ENCODE data around the gene JAGN1. TPM values are rescaled to one million over a fixed set of nuclear protein-coding genes. Genes with fewer than 3 reads are reported as not detected.

JAGN1 gene
- total RNA-seq, 1 donor from 2014 or later = 35.5 TPM

DNA sequence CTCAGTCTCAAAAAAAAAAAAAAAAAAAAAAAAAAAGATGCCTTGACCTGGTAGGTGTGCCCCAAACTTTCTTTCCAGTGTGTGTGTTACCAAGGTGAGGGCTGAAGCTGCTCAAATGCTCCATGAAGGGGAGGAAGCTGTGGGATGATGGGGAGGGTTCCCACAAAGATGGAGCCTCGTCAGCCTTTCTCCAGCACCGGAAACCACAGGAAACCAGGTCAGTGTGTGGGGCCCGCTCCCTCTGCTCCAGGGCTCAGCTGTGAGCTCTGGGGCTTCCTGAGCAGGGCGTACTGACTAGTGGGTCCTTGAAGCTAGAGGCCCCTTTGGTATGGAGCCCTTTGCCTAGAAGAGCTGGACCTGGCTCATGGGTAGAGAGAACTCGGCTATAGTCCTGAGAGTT lies 11.6 kb downstream of the JAGN1 start:
- no peak for FAIRE-seq
- H3K27me3 ChIP-seq (ENCODE audit: control insufficient read depth, insufficient read depth, low read length) = no peaks in the 10 kb centered on the region
- no peak for TF ChIP-seq CTCF (IDR thresholded peaks at IDR 0.05; ENCODE audit: insufficient read depth, low read length, severe bottlenecking)

DNA sequence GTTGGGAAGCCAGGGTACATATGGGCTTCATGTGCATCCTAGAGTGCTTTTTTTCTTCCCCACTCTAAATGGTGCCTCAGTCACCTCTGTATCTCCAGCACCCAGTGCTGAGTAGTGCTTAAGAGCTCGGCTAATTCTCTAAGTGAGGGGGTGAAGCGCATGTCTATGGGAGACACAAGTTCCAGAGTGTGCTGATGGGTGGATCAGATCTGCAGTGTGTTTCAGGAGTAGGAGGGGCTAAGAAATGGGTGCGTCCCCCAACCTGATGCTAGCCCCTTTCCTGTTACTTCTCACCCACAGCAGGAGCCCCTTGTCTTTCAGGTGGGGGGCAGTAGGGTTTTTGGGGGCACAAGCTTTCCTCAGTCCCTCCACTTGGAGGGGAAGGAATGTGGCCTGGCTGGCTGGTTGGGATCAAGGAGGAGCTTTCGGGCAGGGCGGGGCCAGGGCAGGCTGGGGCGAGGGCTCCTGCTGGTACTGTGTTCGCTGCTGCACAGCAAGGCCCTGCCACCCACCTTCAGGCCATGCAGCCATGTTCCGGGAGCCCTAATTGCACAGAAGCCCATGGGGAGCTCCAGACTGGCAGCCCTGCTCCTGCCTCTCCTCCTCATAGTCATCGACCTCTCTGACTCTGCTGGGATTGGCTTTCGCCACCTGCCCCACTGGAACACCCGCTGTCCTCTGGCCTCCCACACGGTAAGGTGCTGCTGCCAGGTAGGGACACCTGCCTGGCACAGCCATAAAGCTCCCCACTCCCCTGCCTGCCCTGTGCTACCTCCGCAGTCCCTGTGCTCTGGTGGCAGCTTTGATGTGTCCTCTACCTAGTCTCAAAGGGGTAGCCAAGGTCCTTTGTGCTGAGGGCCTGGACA lies 12.2 kb downstream of the JAGN1 start, which contains the start of gene IL17RE:
TSS of gene IL17RE (plus strand) at position 477 of the 866 bp plus-strand sequence. CDS start at position 562, 85 bp downstream.
- H3K27me3 ChIP-seq (ENCODE audit: control insufficient read depth, insufficient read depth, low read length) = no peaks in the 10 kb centered on the region
- DNase-seq (ENCODE audit: low read depth) (peak; percentile 50), FAIRE-seq (no peak)
- H3K4me3 ChIP-seq (ENCODE audit: low read depth, low read length) = peak within 1 kb of the TSS; percentile 52
- TF ChIP-seq CTCF (IDR thresholded peaks at IDR 0.05; ENCODE audit: insufficient read depth, low read length, severe bottlenecking) = no peak
- H3K36me3 ChIP-seq (ENCODE audit: control insufficient read depth, insufficient read depth, low read length) = peaks cover 8% of the 10 kb centered on the region

More for the DNA sequence above, 11.6 kb downstream of the JAGN1 start:
- peaks cover 8% of the 10 kb centered on the region for H3K36me3 ChIP-seq (ENCODE audit: control insufficient read depth, insufficient read depth, low read length)
- no peak overlapping the region for H3K4me3 ChIP-seq (ENCODE audit: low read depth, low read length)
- DNase-seq (ENCODE audit: low read depth) = no peak

DNA sequence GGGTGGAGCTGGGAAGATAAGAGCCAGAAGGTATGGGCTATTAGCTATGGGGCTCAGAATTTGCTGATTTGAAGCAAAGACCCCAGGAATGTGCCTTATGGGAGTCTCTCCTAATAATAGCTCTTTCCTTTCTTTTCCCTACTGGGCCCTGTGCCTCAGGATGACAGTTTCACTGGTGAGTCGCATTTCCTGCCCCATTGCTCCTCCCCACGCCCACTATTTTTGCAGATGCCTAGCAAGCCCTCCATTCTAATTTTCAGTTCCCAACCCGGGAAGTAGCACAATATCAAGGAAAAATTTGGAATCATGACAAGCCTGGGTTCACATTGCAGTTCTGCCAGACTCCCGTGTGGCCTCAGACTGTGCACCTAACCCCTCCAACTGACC lies 12.8 kb downstream of the JAGN1 start:
- FAIRE-seq (no peak), DNase-seq (ENCODE audit: low read depth) (peak; percentile 48)
- Histone ChIP-seq H3K36me3 (ENCODE audit: control insufficient read depth, insufficient read depth, low read length) (peaks cover 10% of the 10 kb centered on the region), H3K27me3 (ENCODE audit: control insufficient read depth, insufficient read depth, low read length) (no peaks in the 10 kb centered on the region), H3K4me3 (ENCODE audit: low read depth, low read length) (peak overlapping the region; percentile 52)
- TF ChIP-seq CTCF (IDR thresholded peaks at IDR 0.05; ENCODE audit: insufficient read depth, low read length, severe bottlenecking) = no peak

DNA sequence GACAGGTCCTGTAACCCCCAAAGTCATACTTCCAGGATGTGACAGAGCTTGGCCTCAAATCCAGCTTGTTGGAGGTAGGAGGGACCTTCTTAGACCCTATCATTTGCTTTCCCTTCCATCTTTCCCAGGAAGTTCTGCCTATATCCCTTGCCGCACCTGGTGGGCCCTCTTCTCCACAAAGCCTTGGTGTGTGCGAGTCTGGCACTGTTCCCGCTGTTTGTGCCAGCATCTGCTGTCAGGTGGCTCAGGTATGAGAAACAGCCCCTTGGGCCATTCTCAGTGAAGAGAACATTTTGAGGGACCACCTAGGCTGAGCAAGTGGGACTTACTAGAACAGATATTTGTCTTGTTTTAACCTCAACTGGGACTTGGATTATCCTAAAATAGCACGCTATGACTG lies 13.5 kb downstream of the JAGN1 start:
- Histone ChIP-seq H3K27me3 (ENCODE audit: control insufficient read depth, insufficient read depth, low read length) (no peaks in the 10 kb centered on the region), H3K4me3 (ENCODE audit: low read depth, low read length) (no peak overlapping the region), H3K36me3 (ENCODE audit: control insufficient read depth, insufficient read depth, low read length) (peaks cover 15% of the 10 kb centered on the region)
- FAIRE-seq (no peak), DNase-seq (ENCODE audit: low read depth) (no peak)
- TF ChIP-seq CTCF (IDR thresholded peaks at IDR 0.05; ENCODE audit: insufficient read depth, low read length, severe bottlenecking) = no peak

- no peaks in the 10 kb centered on the region for H3K27me3 ChIP-seq (ENCODE audit: control insufficient read depth, insufficient read depth, low read length)
- FAIRE-seq (no peak), DNase-seq (ENCODE audit: low read depth) (no peak)
These were observed 16.1 kb downstream of the JAGN1 start for GRCh38 chr3:9906480-9906879.

More at GRCh38 chr3:9906480-9906879, 16.1 kb downstream of the JAGN1 start:
- TF ChIP-seq CTCF (IDR thresholded peaks at IDR 0.05; ENCODE audit: insufficient read depth, low read length, severe bottlenecking) = no peak
- H3K4me3 ChIP-seq (ENCODE audit: low read depth, low read length) = no peak overlapping the region
- H3K36me3 ChIP-seq (ENCODE audit: control insufficient read depth, insufficient read depth, low read length) = peaks cover 21% of the 10 kb centered on the region

Data from bronchial epithelial cell (primary cell).